ENCODE data around the gene XRCC5. TPM values are rescaled to one million over a fixed set of nuclear protein-coding genes. Genes with fewer than 3 reads are reported as not detected.

Gene XRCC5
- polyA plus RNA-seq, 1 donor from 2014 or later = 279 TPM

GRCh38 chr2:216188956-216189355 lies 79.8 kb downstream of the XRCC5 start:
- Histone ChIP-seq H3K27ac (ENCODE audit: low read length) (no peak overlapping the region), H3F3A (ENCODE audit: insufficient read depth, low read length, poor library complexity, severe bottlenecking) (no peaks in the 10 kb centered on the region), H3K79me2 (replicated peaks; ENCODE audit: insufficient read depth, low read length) (no peaks in the 10 kb centered on the region), H3K9me3 (ENCODE audit: low read length) (no peaks in the 10 kb centered on the region), H3K4me3 (ENCODE audit: low read length) (no peak overlapping the region), H2AFZ (ENCODE audit: low read depth, low read length) (no peak overlapping the region), H3K4me2 (ENCODE audit: low read length) (no peak overlapping the region), H4K20me1 (ENCODE audit: insufficient read depth) (no peaks in the 10 kb centered on the region), H3K27me3 (ENCODE audit: insufficient read depth, low read depth, low read length) (no peaks in the 10 kb centered on the region), H3K36me3 (ENCODE audit: insufficient read depth, low read length) (no peaks in the 10 kb centered on the region), H3K9me2 (ENCODE audit: insufficient read depth, low read length) (no peaks in the 10 kb centered on the region), H3K9ac (ENCODE audit: low read length) (no peak overlapping the region)
- TF ChIP-seq EP300 (conservative IDR thresholded peaks at IDR 0.05; ENCODE audit: poor library complexity, severe bottlenecking) (no peak), CTCF (IDR thresholded peaks at IDR 0.05; ENCODE audit: poor library complexity, severe bottlenecking) (no peak), RAD21 (conservative IDR thresholded peaks at IDR 0.05) (no peak), EZH2 (IDR thresholded peaks at IDR 0.05; ENCODE audit: borderline replicate concordance, insufficient read depth, low read length, poor library complexity, severe bottlenecking) (no peak), MXI1 (conservative IDR thresholded peaks at IDR 0.05; ENCODE audit: poor library complexity, severe bottlenecking) (no peak), TAF1 (IDR thresholded peaks at IDR 0.05; ENCODE audit: low read depth) (no peak), REST (IDR thresholded peaks at IDR 0.05; ENCODE audit: borderline replicate concordance) (no peak), POLR2AphosphoS5 (IDR thresholded peaks at IDR 0.05) (no peak), SMC3 (conservative IDR thresholded peaks at IDR 0.05; ENCODE audit: poor library complexity) (no peak)

- H3F3A ChIP-seq (ENCODE audit: insufficient read depth, low read length, poor library complexity, severe bottlenecking) = no peaks in the 10 kb centered on the region
- no peak overlapping the region for H3K4me2 ChIP-seq (ENCODE audit: low read length)
- no peaks in the 10 kb centered on the region for H3K9me3 ChIP-seq (ENCODE audit: low read length)
- H3K9ac ChIP-seq (ENCODE audit: low read length) = no peak overlapping the region
- no peak overlapping the region for H3K27ac ChIP-seq (ENCODE audit: low read length)
- H3K36me3 ChIP-seq (ENCODE audit: insufficient read depth, low read length) = peaks cover 2% of the 10 kb centered on the region
- no peaks in the 10 kb centered on the region for H4K20me1 ChIP-seq (ENCODE audit: insufficient read depth)
- TF ChIP-seq MXI1 (conservative IDR thresholded peaks at IDR 0.05; ENCODE audit: poor library complexity, severe bottlenecking) (no peak), POLR2AphosphoS5 (IDR thresholded peaks at IDR 0.05) (no peak), SMC3 (conservative IDR thresholded peaks at IDR 0.05; ENCODE audit: poor library complexity) (no peak), RAD21 (conservative IDR thresholded peaks at IDR 0.05) (no peak), REST (IDR thresholded peaks at IDR 0.05; ENCODE audit: borderline replicate concordance) (no peak), CTCF (IDR thresholded peaks at IDR 0.05; ENCODE audit: poor library complexity, severe bottlenecking) (no peak), EZH2 (IDR thresholded peaks at IDR 0.05; ENCODE audit: borderline replicate concordance, insufficient read depth, low read length, poor library complexity, severe bottlenecking) (no peak)
- H2AFZ ChIP-seq (ENCODE audit: low read depth, low read length) = no peak overlapping the region
- H3K4me3 ChIP-seq (ENCODE audit: low read length) = no peak overlapping the region
- no peaks in the 10 kb centered on the region for H3K27me3 ChIP-seq (ENCODE audit: insufficient read depth, low read depth, low read length)
- H3K79me2 ChIP-seq (replicated peaks; ENCODE audit: insufficient read depth, low read length) = no peaks in the 10 kb centered on the region
- no peaks in the 10 kb centered on the region for H3K9me2 ChIP-seq (ENCODE audit: insufficient read depth, low read length)
Measured at GRCh38 chr2:216189410-216189809, 80.3 kb downstream of the XRCC5 start.

Measured in neural cell (in vitro differentiated cells).